ENCODE data around the gene DERL2.

Gene DERL2

GRCh38 chr17:5422505-5422904, 63.5 kb downstream of the DERL2 start:
- Histone ChIP-seq H3K9me2 (ENCODE audit: low read depth, low read length) (no peaks in the 10 kb centered on the region), H2AFZ (ENCODE audit: low read length) (no peak overlapping the region), H3K27ac (ENCODE audit: low read depth, low read length, poor library complexity, severe bottlenecking) (no peak overlapping the region), H3K9me3 (ENCODE audit: low read length) (no peaks in the 10 kb centered on the region), H3K27me3 (ENCODE audit: insufficient read depth, low read length) (no peaks in the 10 kb centered on the region), H3K9ac (ENCODE audit: low read length) (no peak overlapping the region), H3K4me1 (ENCODE audit: insufficient read depth, low read length, severe bottlenecking) (peaks cover 25% of the 10 kb centered on the region), H3K4me2 (ENCODE audit: low read length) (no peak overlapping the region), H3K79me2 (ENCODE audit: insufficient read depth, low read length) (peaks cover 26% of the 10 kb centered on the region), H3K4me3 (ENCODE audit: low read depth, low read length, poor library complexity, severe bottlenecking) (no peak overlapping the region), H3K36me3 (ENCODE audit: insufficient read depth, low read length) (peaks cover 59% of the 10 kb centered on the region), H4K20me1 (ENCODE audit: insufficient read depth, low read length) (no peaks in the 10 kb centered on the region), H3F3A (ENCODE audit: insufficient read depth, low read length) (no peaks in the 10 kb centered on the region)
- TF ChIP-seq CTCF (IDR thresholded peaks at IDR 0.05; ENCODE audit: low read length) (no peak), EZH2 (IDR thresholded peaks at IDR 0.05; ENCODE audit: borderline replicate concordance, low read length) (no peak)

Data from OCI-LY1 (cell line).